Measurements from ENCODE around the gene COG8.
"Not testable (repeated sequence)": the region's sequence is repeated elsewhere in the genome, so short reads cannot be mapped to it uniquely, and the experiment has no call there.

The COG8 gene

DNA sequence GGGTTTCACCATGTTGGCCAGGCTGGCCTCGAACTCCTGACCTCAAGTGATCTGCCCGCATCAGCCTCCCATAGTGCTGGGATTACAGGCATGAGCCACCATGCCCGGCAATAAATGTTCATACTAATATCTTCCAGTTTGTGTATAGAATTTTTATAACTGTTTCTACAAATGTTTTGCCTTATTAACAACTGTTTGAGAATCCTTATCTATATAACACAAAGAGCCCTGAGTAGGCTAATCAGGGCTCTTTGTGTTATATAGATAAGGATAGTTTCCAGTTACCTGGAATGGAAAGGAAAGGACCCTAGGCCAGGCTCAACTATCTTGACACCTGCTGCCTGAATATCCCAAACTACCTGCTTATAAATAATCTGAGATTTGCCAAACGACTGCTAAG is 29.5 kb upstream of the COG8 start:
- Histone ChIP-seq H3K4me3 (ENCODE audit: low read depth in 1 of 5, low read length in 5 of 5) (no peak overlapping the region), H3K4me1 (ENCODE audit: control insufficient read depth in 5 of 5, insufficient read depth in 5 of 5, low read length in 5 of 5) (peaks cover 0 to 3% (median 0%) of the 10 kb centered on the region in 5 donors), H3K9ac (ENCODE audit: low read length in 5 of 5) (no peak overlapping the region), H3K27me3 (ENCODE audit: control insufficient read depth in 5 of 5, insufficient read depth in 4 of 5, low read length in 5 of 5) (no peaks in the 10 kb centered on the region), H3K9me3 (ENCODE audit: control insufficient read depth in 5 of 5, low read length in 5 of 5) (no peaks in the 10 kb centered on the region), H3K27ac (ENCODE audit: low read depth, low read length) (no peak overlapping the region), H3K36me3 (ENCODE audit: control insufficient read depth in 5 of 5, insufficient read depth in 5 of 5, low read length in 5 of 5) (peaks cover 24 to 94% (median 68%) of the 10 kb centered on the region in 5 donors)

- Histone ChIP-seq H3K36me3 (ENCODE audit: control insufficient read depth in 5 of 5, insufficient read depth in 5 of 5, low read length in 5 of 5) (peaks cover 24 to 94% (median 74%) of the 10 kb centered on the region in 5 donors), H3K9ac (ENCODE audit: low read length in 5 of 5) (no peak overlapping the region), H3K4me1 (ENCODE audit: control insufficient read depth in 5 of 5, insufficient read depth in 5 of 5, low read length in 5 of 5) (peaks cover 0 to 3% (median 0%) of the 10 kb centered on the region in 5 donors), H3K27me3 (ENCODE audit: control insufficient read depth in 5 of 5, insufficient read depth in 4 of 5, low read length in 5 of 5) (no peaks in the 10 kb centered on the region), H3K9me3 (ENCODE audit: control insufficient read depth in 5 of 5, low read length in 5 of 5) (no peaks in the 10 kb centered on the region), H3K4me3 (ENCODE audit: low read depth in 1 of 5, low read length in 5 of 5) (no peak overlapping the region), H3K27ac (ENCODE audit: low read depth, low read length) (no peak overlapping the region)
These were observed 28.6 kb upstream of the COG8 start for GRCh38 chr16:69367980-69368379.

DNA sequence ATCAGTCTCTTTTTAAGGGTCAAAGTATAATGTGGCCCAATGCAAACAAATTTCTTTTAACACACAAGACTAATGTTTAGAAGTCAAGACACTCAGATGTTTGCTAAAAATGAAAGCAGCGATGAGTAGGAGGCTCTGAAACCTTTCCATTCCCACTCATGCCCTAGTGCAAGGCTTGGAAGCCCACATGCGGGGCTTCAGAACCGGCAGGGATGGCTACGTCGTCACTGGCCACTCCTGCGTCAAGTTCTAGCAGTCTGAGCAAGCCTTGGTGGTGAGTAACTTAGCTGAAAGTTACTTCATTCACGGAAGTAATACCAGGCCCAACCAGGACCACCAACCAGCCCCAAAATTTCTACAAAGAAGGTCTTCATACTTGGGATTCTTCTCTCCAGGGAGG is 27.1 kb upstream of the COG8 start:
- H3K4me1 ChIP-seq (ENCODE audit: control insufficient read depth in 5 of 5, insufficient read depth in 5 of 5, low read length in 5 of 5) = peaks cover 0 to 3% (median 0%) of the 10 kb centered on the region in 5 donors
- H3K9me3 ChIP-seq (ENCODE audit: control insufficient read depth in 5 of 5, low read length in 5 of 5) = no peaks in the 10 kb centered on the region
- no peak overlapping the region for H3K9ac ChIP-seq (ENCODE audit: low read length in 5 of 5)
- no peak overlapping the region for H3K4me3 ChIP-seq (ENCODE audit: low read depth in 1 of 5, low read length in 5 of 5)
- no peaks in the 10 kb centered on the region for H3K27me3 ChIP-seq (ENCODE audit: control insufficient read depth in 5 of 5, insufficient read depth in 4 of 5, low read length in 5 of 5)
- no peak overlapping the region for H3K27ac ChIP-seq (ENCODE audit: low read depth, low read length)
- peaks cover 18 to 87% (median 70%) of the 10 kb centered on the region in 5 donors for H3K36me3 ChIP-seq (ENCODE audit: control insufficient read depth in 5 of 5, insufficient read depth in 5 of 5, low read length in 5 of 5)

DNA sequence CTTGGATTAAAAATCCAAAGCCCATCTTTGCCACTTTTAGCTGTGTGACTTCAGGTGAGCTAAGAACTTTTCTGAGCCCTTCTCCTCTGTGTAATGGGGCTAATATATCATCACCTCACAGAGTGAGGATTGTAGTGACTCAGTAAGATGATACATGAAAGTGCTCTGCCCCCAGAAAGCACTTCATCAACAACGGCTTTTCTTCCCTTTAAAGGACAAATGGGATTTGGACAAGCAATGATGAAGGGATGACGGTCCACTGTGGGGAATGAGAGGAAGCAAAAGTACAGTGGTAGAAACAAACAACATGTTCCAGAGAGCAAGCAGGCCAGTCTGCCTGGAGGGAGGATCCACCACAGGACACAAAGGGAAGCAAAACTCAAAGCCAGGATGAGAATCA is 26.5 kb upstream of the COG8 start:
- Histone ChIP-seq H3K36me3 (ENCODE audit: control insufficient read depth in 5 of 5, insufficient read depth in 5 of 5, low read length in 5 of 5) (peaks cover 17 to 88% (median 74%) of the 10 kb centered on the region in 5 donors), H3K4me3 (ENCODE audit: low read depth in 1 of 5, low read length in 5 of 5) (no peak overlapping the region), H3K27me3 (ENCODE audit: control insufficient read depth in 5 of 5, insufficient read depth in 4 of 5, low read length in 5 of 5) (no peaks in the 10 kb centered on the region), H3K9ac (ENCODE audit: low read length in 5 of 5) (no peak overlapping the region), H3K9me3 (ENCODE audit: control insufficient read depth in 5 of 5, low read length in 5 of 5) (no peaks in the 10 kb centered on the region), H3K27ac (ENCODE audit: low read depth, low read length) (no peak overlapping the region), H3K4me1 (ENCODE audit: control insufficient read depth in 5 of 5, insufficient read depth in 5 of 5, low read length in 5 of 5) (peaks cover 0 to 3% (median 0%) of the 10 kb centered on the region in 5 donors)

DNA sequence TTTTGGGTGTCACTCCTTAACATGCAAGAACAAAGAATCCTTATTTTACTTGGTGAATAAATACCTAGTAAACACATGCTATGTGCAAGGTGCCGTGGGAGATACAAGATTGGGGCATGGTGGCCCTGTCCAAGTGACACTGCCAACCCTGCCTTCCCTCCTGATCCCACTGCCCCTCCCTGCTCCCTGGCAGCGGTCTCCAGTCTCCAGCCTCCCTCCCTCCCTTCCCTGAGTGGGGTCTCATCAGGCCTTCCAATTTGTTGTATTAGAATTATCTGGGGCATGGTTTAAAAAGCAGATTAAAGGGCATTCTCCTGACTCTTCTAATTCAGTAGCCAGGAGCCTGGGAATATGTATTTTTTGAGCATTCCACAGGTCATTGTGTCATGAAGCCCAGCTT is 24.7 kb upstream of the COG8 start:
- Histone ChIP-seq H3K9me3 (ENCODE audit: control insufficient read depth in 5 of 5, low read length in 5 of 5) (no peaks in the 10 kb centered on the region), H3K27me3 (ENCODE audit: control insufficient read depth in 5 of 5, insufficient read depth in 4 of 5, low read length in 5 of 5) (no peaks in the 10 kb centered on the region), H3K36me3 (ENCODE audit: control insufficient read depth in 5 of 5, insufficient read depth in 5 of 5, low read length in 5 of 5) (peaks cover 9 to 82% (median 64%) of the 10 kb centered on the region in 5 donors), H3K9ac (ENCODE audit: low read length in 5 of 5) (no peak overlapping the region), H3K4me1 (ENCODE audit: control insufficient read depth in 5 of 5, insufficient read depth in 5 of 5, low read length in 5 of 5) (peaks cover 0 to 3% (median 0%) of the 10 kb centered on the region in 5 donors), H3K4me3 (ENCODE audit: low read depth in 1 of 5, low read length in 5 of 5) (no peak overlapping the region), H3K27ac (ENCODE audit: low read depth, low read length) (no peak overlapping the region)

GRCh38 chr16:69363281-69363717 is 23.9 kb upstream of the COG8 start:
- peaks cover 9 to 75% (median 59%) of the 10 kb centered on the region in 5 donors for H3K36me3 ChIP-seq (ENCODE audit: control insufficient read depth in 5 of 5, insufficient read depth in 5 of 5, low read length in 5 of 5)

DNA sequence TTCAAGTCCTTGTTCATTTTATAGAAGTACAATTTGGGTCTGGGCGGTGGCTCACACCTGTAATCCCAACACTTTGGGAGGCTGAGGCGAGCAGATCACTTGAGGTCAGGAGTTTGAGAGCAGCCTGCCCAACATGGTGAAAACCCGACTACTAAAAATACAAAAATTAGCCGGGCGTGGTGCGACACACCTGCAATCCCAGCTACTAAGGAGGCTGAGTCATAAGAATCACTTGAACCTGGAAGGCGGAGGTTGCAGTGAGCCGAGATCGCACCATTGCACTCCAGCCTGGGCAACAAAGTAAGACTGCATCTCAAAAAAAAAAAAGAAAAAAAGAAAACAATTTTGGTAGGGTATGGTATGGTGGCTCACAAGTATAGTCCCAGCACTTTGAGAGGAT is 20.7 kb upstream of the COG8 start:
- not testable (repeated sequence) for H3K9me3 ChIP-seq (ENCODE audit: control insufficient read depth in 5 of 5, low read length in 5 of 5); H3K4me1 ChIP-seq (ENCODE audit: control insufficient read depth in 5 of 5, insufficient read depth in 5 of 5, low read length in 5 of 5); H3K9ac ChIP-seq (ENCODE audit: low read length in 5 of 5); H3K27me3 ChIP-seq (ENCODE audit: control insufficient read depth in 5 of 5, insufficient read depth in 4 of 5, low read length in 5 of 5); H3K27ac ChIP-seq (ENCODE audit: low read depth, low read length); H3K4me3 ChIP-seq (ENCODE audit: low read depth in 1 of 5, low read length in 5 of 5)
- H3K36me3 ChIP-seq (ENCODE audit: control insufficient read depth in 5 of 5, insufficient read depth in 5 of 5, low read length in 5 of 5) = peaks cover 18 to 68% (median 44%) of the 10 kb centered on the region in 5 donors

More at GRCh38 chr16:69363281-69363717, 23.9 kb upstream of the COG8 start:
- Histone ChIP-seq H3K9ac (ENCODE audit: low read length in 5 of 5) (no peak overlapping the region), H3K27ac (ENCODE audit: low read depth, low read length) (no peak overlapping the region), H3K4me3 (ENCODE audit: low read depth in 1 of 5, low read length in 5 of 5) (no peak overlapping the region), H3K9me3 (ENCODE audit: control insufficient read depth in 5 of 5, low read length in 5 of 5) (no peaks in the 10 kb centered on the region), H3K4me1 (ENCODE audit: control insufficient read depth in 5 of 5, insufficient read depth in 5 of 5, low read length in 5 of 5) (peaks cover 0 to 3% (median 0%) of the 10 kb centered on the region in 5 donors), H3K27me3 (ENCODE audit: control insufficient read depth in 5 of 5, insufficient read depth in 4 of 5, low read length in 5 of 5) (no peaks in the 10 kb centered on the region)

DNA sequence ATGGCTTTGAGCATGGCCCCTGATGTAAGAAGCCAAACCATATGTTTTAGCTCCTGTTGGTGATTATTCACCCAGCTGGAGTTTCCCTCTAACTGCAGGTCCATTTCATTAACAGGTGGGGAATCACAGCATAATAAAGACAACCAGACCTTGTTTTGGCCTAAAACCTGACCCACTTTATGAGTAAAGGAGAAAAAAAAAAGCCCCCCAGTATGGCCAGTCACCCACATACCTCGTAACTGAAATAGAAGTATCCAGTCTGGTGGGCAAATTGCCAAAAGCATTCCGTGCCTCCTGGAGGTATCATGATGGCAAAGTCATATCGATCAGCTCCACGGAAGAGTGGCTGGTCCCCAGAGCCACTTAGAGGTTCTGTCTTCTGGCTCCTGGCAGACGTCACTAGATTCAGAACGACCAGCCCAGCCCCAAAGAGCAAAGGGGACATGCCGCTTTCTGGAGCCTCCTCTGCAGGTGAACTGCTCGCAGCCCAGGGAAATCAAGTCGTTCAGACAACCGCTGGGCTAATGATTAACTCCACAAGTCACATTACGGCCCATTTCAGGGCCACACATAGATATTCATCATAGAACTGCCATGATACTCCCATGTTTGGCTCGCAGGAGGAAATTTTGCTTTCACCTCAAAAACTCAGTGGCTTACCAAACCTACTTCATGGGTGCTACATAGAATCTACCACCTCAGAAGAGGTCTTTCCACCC is 12.1 kb upstream of the COG8 start, which contains the start of gene TMED6:
Gene TMED6 (minus strand): TSS at position 478 of the 719 bp plus-strand sequence. CDS start 33 bp downstream, at position 445.
- Histone ChIP-seq H3K36me3 (ENCODE audit: control insufficient read depth in 5 of 5, insufficient read depth in 5 of 5, low read length in 5 of 5) (peaks cover 8 to 38% (median 29%) of the 10 kb centered on the region in 5 donors), H3K27ac (ENCODE audit: low read depth, low read length) (no peak within 1 kb of the TSS), H3K4me3 (ENCODE audit: low read depth in 1 of 5, low read length in 5 of 5) (no peak within 1 kb of the TSS), H3K9ac (ENCODE audit: low read length in 5 of 5) (no peak within 1 kb of the TSS), H3K4me1 (ENCODE audit: control insufficient read depth in 5 of 5, insufficient read depth in 5 of 5, low read length in 5 of 5) (peaks cover 0 to 5% (median 0%) of the 10 kb centered on the region in 5 donors), H3K9me3 (ENCODE audit: control insufficient read depth in 5 of 5, low read length in 5 of 5) (no peaks in the 10 kb centered on the region), H3K27me3 (ENCODE audit: control insufficient read depth in 5 of 5, insufficient read depth in 4 of 5, low read length in 5 of 5) (no peaks in the 10 kb centered on the region)

DNA sequence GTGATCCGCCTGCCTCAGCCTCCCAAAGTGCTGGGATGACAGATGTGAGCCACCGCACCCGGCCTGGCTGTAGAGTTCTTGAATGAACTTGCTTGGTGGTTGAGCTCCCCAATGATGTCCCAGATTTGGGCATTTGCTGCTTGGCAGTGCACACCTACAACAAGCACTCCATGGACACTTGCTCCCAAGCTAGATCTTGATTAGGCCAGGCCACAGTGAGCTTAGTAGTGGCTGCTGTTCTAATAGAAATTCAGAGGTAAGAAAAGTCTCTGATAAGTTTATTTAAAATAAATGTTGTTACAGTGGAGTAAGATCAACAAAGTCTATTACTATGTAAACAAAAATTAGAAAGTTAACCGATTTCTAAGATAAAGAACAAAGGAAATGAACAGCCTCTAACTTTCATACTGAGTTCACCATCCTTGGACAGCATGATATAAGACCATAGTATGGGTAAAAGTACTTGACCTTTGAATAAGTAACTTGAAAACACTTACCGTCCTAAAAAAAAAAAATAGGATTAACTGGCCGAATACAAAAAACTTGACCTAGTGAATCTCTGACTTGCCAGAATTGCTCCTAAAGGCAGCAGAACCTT is 11.3 kb upstream of the COG8 start:
- H3K9ac ChIP-seq (ENCODE audit: low read length in 5 of 5) = no peak overlapping the region
- peaks cover 2 to 30% (median 22%) of the 10 kb centered on the region in 5 donors for H3K36me3 ChIP-seq (ENCODE audit: control insufficient read depth in 5 of 5, insufficient read depth in 5 of 5, low read length in 5 of 5)
- no peak overlapping the region for H3K4me3 ChIP-seq (ENCODE audit: low read depth in 1 of 5, low read length in 5 of 5)
- H3K27ac ChIP-seq (ENCODE audit: low read depth, low read length) = no peak overlapping the region
- H3K9me3 ChIP-seq (ENCODE audit: control insufficient read depth in 5 of 5, low read length in 5 of 5) = no peaks in the 10 kb centered on the region
- H3K4me1 ChIP-seq (ENCODE audit: control insufficient read depth in 5 of 5, insufficient read depth in 5 of 5, low read length in 5 of 5) = no peaks in the 10 kb centered on the region
- no peaks in the 10 kb centered on the region for H3K27me3 ChIP-seq (ENCODE audit: control insufficient read depth in 5 of 5, insufficient read depth in 4 of 5, low read length in 5 of 5)

DNA sequence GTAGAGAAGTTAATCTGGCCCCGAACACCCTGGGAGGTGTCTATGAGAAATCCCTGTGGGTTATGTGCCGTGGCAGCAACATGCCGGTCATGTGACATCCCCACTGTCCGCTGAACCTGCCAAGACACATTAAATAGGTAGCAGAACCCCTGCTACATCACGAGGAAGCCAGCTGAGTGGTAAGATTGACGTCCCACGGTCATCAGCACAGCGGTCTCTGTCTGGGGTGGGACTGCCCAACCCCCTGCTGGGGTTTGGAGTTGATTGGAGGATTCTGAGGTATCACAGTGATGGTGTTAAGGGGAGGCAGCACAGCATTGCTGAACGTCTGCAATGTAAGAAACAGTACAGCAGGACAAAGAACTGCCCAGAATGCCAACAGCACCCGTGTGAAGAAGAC is 10.2 kb upstream of the COG8 start:
- Histone ChIP-seq H3K9ac (ENCODE audit: low read length in 5 of 5) (no peak overlapping the region), H3K36me3 (ENCODE audit: control insufficient read depth in 5 of 5, insufficient read depth in 5 of 5, low read length in 5 of 5) (peaks cover 0 to 24% (median 18%) of the 10 kb centered on the region in 5 donors), H3K4me1 (ENCODE audit: control insufficient read depth in 5 of 5, insufficient read depth in 5 of 5, low read length in 5 of 5) (no peaks in the 10 kb centered on the region), H3K27me3 (ENCODE audit: control insufficient read depth in 5 of 5, insufficient read depth in 4 of 5, low read length in 5 of 5) (no peaks in the 10 kb centered on the region), H3K27ac (ENCODE audit: low read depth, low read length) (no peak overlapping the region), H3K4me3 (ENCODE audit: low read depth in 1 of 5, low read length in 5 of 5) (no peak overlapping the region), H3K9me3 (ENCODE audit: control insufficient read depth in 5 of 5, low read length in 5 of 5) (no peaks in the 10 kb centered on the region)
